GM12865 (cell line): Measurements from ENCODE around the gene KRT36.

Source experiments
- DNase-seq: peaks from one replicate; pipeline ENCODE4 v3.0.0; 2010; ENCODE audit warnings: low read depth
- H3K4me3 ChIP-seq: 2 replicates; pipeline ENCODE4 v1.5.1; 2011; ENCODE audit warnings: mild to moderate bottlenecking, low read depth, low read length, control low read depth
- TF ChIP-seq, protein P1 (sequence below): IDR thresholded peaks from 2 replicates; pipeline ENCODE4 v1.5.1; 2011; ENCODE audit warnings: low read length, control low read depth, low read depth, inconsistent platforms; ENCODE audit not compliant: insufficient read depth; ENCODE audit errors: missing control alignments

The KRT36 gene

DNA sequence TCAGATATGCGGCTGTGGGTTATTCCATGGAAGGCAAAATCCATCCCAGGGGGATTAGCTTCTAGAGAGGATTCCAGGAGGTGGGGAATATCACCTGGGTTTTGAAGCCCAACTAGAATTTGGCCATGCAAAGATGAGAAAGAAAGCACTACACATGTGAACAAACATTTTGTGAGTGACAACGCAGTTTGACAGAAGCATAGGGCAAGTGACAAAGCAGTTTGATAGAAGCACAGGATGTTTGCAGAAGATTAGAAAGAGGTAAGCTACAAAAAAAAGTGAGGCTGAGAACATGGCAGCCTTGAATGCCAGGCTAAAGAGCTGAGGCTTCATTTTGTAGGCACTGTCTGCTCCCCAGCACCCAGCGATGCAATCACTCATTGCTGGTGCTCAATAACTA is 36.6 kb downstream of the KRT36 start:
- TF ChIP-seq, protein P1, sequence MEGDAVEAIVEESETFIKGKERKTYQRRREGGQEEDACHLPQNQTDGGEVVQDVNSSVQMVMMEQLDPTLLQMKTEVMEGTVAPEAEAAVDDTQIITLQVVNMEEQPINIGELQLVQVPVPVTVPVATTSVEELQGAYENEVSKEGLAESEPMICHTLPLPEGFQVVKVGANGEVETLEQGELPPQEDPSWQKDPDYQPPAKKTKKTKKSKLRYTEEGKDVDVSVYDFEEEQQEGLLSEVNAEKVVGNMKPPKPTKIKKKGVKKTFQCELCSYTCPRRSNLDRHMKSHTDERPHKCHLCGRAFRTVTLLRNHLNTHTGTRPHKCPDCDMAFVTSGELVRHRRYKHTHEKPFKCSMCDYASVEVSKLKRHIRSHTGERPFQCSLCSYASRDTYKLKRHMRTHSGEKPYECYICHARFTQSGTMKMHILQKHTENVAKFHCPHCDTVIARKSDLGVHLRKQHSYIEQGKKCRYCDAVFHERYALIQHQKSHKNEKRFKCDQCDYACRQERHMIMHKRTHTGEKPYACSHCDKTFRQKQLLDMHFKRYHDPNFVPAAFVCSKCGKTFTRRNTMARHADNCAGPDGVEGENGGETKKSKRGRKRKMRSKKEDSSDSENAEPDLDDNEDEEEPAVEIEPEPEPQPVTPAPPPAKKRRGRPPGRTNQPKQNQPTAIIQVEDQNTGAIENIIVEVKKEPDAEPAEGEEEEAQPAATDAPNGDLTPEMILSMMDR, result no peak
- no peak for DNase-seq
- H3K4me3 ChIP-seq, result no peak overlapping the region

DNA sequence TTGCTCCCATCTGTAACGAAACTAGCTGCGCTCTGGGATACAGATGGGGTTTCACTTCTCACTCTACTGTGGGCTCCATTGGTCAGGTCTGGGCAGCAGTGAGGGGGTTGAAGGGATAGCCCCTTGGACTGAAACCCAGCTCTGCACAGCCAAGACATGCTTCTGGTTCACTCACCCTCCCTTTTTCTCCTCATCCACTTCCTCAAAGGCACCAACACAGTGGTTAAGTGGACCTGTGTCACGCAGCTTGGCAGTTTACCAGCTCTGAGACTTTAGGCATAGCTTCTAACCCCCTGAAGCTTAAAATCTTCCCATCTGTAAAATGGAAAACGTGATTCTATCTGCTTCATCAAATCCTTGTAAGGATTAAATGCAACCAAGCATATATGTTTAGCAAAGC is 37.4 kb downstream of the KRT36 start:
- no peak for DNase-seq
- TF ChIP-seq, protein P1, result no peak
- H3K4me3 ChIP-seq, result no peak overlapping the region

DNA sequence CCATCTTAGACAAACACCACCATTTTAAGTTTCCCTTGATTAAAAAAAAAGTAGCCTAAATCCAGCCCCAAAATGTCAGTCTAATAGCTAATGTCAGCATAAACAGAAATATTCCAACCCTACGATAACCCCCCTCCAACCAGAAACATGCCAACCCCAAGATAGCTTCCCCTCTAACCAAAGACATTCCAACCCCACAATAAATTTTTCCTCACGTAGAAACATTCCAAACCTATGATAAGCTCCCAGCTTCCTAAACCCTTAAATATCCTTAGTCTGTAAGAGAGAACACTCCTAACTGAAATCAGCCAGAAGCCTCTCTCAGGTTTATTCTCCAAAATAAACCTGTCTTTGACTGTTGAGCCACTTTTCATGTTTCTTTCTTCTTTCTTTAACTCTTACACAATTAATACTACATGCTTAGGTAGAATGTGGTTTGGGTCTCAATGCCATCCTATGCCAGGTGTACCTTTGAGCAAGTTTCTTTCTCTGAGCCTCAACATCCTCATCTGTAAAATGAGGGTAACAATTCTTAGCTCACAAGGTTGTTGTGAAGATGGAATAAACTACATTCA is 38.5 kb downstream of the KRT36 start:
- DNase-seq, result no peak
- H3K4me3 ChIP-seq, result no peak overlapping the region
- TF ChIP-seq, protein P1, result no peak

DNA sequence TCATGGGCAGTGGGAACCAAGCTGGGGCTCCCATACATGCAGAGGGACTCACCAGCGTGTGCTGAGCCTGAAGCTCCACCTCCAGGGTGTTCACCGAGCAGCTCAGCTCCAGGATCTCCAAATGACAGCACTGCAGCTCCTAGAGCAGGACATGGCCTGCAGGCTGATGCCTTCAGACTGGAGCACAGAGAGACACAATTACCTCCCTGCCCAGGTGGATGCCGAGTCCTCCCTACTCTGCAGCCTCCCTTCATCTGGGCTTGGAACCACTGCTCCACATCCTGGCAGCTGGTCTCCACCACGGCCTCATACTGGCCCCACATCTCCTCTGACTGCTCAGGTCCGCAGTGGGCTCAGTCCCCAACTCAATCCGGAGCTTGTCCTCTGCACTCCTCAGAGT is 40.7 kb downstream of the KRT36 start:
- DNase-seq, result no peak
- TF ChIP-seq, protein P1, result no peak
- no peak overlapping the region for H3K4me3 ChIP-seq

DNA sequence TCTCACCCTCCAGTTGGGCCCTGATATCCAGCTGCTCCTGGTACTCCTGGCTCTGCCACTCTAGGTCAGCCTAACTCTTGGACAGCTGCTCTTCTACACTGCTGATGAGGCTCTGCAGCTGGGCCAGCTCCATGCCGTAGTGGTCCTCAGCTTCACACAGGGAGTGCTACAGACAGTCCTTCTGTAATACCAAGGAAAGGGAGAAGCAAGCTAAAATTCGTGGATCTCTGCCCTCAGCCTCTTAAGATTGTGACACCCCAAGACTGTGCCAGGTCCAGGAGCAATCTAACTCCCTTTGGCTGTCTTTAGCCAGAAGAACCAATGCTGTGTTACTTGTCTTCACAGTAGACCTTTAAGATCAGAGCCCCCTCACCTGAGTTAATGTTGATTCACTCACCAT is 41.2 kb downstream of the KRT36 start:
- H3K4me3 ChIP-seq, result no peak overlapping the region
- DNase-seq, result no peak
- TF ChIP-seq, protein P1, result no peak

DNA sequence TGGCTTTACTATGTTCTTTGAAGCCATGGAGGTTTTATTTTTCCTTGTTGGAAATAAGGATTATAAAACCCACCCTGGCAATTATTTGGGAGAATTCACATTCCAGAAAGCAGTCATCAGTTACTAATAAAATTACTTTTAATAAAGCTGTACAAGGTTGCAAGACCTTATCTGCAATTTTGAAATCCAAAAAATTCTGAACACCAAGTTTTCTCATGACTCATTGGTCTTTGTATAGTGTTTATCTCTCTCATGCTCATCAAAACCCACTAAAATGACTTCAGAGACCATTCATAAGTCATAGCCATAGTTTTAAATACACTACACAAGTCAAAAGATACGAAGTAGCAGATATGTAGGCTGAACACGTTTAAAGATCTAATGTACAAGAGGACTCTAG is 42.9 kb downstream of the KRT36 start:
- no peak overlapping the region for H3K4me3 ChIP-seq
- TF ChIP-seq, protein P1, result no peak
- no peak for DNase-seq

DNA sequence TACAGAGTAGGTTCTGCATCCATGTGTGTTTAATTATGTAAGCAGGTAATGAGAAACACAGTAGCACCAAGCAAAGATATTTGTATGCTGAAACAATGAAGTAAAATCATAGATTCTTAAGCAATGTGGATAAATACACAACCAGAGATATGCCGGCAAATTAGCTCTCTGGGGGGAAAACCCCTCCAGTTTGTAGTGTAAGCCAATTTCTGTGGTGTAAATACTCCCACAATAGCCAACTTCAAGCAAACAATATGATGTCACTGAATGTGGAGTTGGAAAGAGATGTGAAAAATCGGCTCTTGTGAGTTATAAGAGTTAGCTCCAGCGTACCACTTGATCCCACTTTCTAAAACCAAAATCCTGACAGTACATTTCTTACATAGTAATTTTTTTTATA is 45.1 kb downstream of the KRT36 start:
- TF ChIP-seq, protein P1, result no peak
- no peak for DNase-seq
- H3K4me3 ChIP-seq, result no peak overlapping the region
